SU-DHL-6 (cell line): Measurements from ENCODE around the gene RAI14.

Experiments used
- H2AFZ ChIP-seq: fragments of 200-600 bp; sonication (generic); 2 replicates; pipeline ENCODE4 v1.6.1; 2014; ENCODE audit warnings: low read depth, mild to moderate bottlenecking, moderate library complexity, mixed read lengths, antibody characterized with exemption, low read length; ENCODE audit not compliant: severe bottlenecking
- H3F3A ChIP-seq: fragments of 200-600 bp; shearing (Covaris generic); 2 replicates; pipeline ENCODE4 v1.6.0; 2016; ENCODE audit warnings: antibody characterized with exemption, mild to moderate bottlenecking; ENCODE audit not compliant: insufficient read depth
- H3K27ac ChIP-seq: fragments of 200-600 bp; sonication (generic); 2 replicates; pipeline ENCODE4 v1.5.1; 2016; ENCODE audit warnings: low read depth, mild to moderate bottlenecking, low read length, moderate library complexity, mixed read lengths
- H3K27me3 ChIP-seq: fragments of 200-600 bp; sonication (generic), shearing (Covaris generic); 2 replicates; pipeline ENCODE4 v1.6.0; 2014; ENCODE audit warnings: mild to moderate bottlenecking, low read length
- H3K36me3 ChIP-seq: fragments of 200-600 bp; sonication (generic); 2 replicates; pipeline ENCODE4 v1.6.1; 2014; ENCODE audit warnings: mild to moderate bottlenecking, low read length, mixed read lengths
- H3K4me2 ChIP-seq: fragments of 300-600, 200-600 bp; shearing (Covaris generic), sonication (generic); 2 replicates; pipeline ENCODE4 v1.6.0; 2014; ENCODE audit warnings: low read length, low read depth, mild to moderate bottlenecking; ENCODE audit not compliant: poor library complexity, severe bottlenecking
- H3K4me3 ChIP-seq: fragments of 200-600 bp; sonication (generic); 2 replicates; pipeline ENCODE4 v1.5.1; 2014; ENCODE audit warnings: antibody characterized with exemption, low read length, mild to moderate bottlenecking, mixed read lengths; ENCODE audit not compliant: insufficient read depth, poor library complexity, severe bottlenecking
- H3K79me2 ChIP-seq: fragments of 200-600 bp; sonication (generic); 2 replicates; pipeline ENCODE4 v1.6.1; 2014; ENCODE audit warnings: mild to moderate bottlenecking, low read length, moderate library complexity; ENCODE audit not compliant: insufficient read depth
- H3K9ac ChIP-seq: fragments of 200-600 bp; sonication (generic); 2 replicates; pipeline ENCODE4 v1.7.0; 2014; ENCODE audit warnings: mild to moderate bottlenecking, low read length
- H3K9me2 ChIP-seq: fragments of 200-600 bp; sonication (generic); replicated peaks from 2 replicates; pipeline ENCODE4 v1.6.1; 2014; ENCODE audit warnings: low read length; ENCODE audit not compliant: insufficient read depth
- H3K9me3 ChIP-seq: fragments of 200-600 bp; sonication (generic); 2 replicates; pipeline ENCODE4 v1.6.1; 2014; ENCODE audit warnings: low read length, mixed read lengths; ENCODE audit not compliant: insufficient read depth
- H4K20me1 ChIP-seq: fragments of 200-600 bp; sonication (generic); 2 replicates; pipeline ENCODE4 v1.6.1; 2014; ENCODE audit warnings: low read depth, mild to moderate bottlenecking, antibody characterized with exemption, low read length, moderate library complexity, mixed read lengths
- EZH2phosphoT487 ChIP-seq: fragments of 200-600 bp; sonication (generic), shearing (Covaris generic); conservative IDR thresholded peaks from 2 replicates; pipeline ENCODE4 v1.6.1; 2018; ENCODE audit warnings: mild to moderate bottlenecking, antibody characterized with exemption, low read length, moderate library complexity, mixed read lengths
- TF ChIP-seq, protein P1 (sequence below): fragments of 200-600 bp; sonication (generic); IDR thresholded peaks from one replicate; pipeline ENCODE4 v1.5.1; 2017; ENCODE audit warnings: antibody characterized with exemption, mild to moderate bottlenecking, low read length, moderate library complexity; ENCODE audit not compliant: insufficient read depth, poor library complexity, severe bottlenecking

Gene RAI14

DNA sequence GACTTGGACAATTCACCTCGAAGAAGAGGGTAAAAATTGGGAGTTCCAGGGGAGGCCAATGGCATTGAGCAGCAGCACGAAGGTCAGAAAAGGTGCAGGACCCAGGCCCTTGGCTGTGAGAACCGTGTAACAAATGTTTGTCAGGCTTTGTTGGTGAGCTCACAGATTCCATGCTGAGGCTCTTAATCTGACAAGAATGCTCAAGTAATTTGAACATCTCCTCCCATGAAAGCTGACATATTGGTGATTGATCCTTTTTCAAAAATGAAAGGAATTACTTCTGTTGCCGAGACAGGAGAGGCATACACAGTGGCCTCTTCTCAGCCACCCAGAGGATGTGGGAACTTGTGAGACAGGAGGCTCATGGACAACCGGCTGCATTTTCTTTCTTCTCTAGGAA, 11.6 kb downstream of the RAI14 start:
- H3F3A ChIP-seq = no peaks in the 10 kb centered on the region
- H4K20me1 ChIP-seq = no peaks in the 10 kb centered on the region
- H3K4me2 ChIP-seq = no peak overlapping the region
- H3K27me3 ChIP-seq = 0 out of 2 replicates have a peak, but pooled peaks cover 3% of the 10 kb centered on the region
- H3K9me2 ChIP-seq = no peaks in the 10 kb centered on the region
- H3K79me2 ChIP-seq = no peaks in the 10 kb centered on the region
- H3K4me3 ChIP-seq = no peak overlapping the region
- no peak overlapping the region for H3K9ac ChIP-seq
- H3K9me3 ChIP-seq = no peaks in the 10 kb centered on the region
- TF ChIP-seq, protein P1, sequence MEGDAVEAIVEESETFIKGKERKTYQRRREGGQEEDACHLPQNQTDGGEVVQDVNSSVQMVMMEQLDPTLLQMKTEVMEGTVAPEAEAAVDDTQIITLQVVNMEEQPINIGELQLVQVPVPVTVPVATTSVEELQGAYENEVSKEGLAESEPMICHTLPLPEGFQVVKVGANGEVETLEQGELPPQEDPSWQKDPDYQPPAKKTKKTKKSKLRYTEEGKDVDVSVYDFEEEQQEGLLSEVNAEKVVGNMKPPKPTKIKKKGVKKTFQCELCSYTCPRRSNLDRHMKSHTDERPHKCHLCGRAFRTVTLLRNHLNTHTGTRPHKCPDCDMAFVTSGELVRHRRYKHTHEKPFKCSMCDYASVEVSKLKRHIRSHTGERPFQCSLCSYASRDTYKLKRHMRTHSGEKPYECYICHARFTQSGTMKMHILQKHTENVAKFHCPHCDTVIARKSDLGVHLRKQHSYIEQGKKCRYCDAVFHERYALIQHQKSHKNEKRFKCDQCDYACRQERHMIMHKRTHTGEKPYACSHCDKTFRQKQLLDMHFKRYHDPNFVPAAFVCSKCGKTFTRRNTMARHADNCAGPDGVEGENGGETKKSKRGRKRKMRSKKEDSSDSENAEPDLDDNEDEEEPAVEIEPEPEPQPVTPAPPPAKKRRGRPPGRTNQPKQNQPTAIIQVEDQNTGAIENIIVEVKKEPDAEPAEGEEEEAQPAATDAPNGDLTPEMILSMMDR = no peak
- no peak for TF ChIP-seq EZH2phosphoT487
- H3K36me3 ChIP-seq = no peaks in the 10 kb centered on the region
- no peak overlapping the region for H3K27ac ChIP-seq
- no peak overlapping the region for H2AFZ ChIP-seq

DNA sequence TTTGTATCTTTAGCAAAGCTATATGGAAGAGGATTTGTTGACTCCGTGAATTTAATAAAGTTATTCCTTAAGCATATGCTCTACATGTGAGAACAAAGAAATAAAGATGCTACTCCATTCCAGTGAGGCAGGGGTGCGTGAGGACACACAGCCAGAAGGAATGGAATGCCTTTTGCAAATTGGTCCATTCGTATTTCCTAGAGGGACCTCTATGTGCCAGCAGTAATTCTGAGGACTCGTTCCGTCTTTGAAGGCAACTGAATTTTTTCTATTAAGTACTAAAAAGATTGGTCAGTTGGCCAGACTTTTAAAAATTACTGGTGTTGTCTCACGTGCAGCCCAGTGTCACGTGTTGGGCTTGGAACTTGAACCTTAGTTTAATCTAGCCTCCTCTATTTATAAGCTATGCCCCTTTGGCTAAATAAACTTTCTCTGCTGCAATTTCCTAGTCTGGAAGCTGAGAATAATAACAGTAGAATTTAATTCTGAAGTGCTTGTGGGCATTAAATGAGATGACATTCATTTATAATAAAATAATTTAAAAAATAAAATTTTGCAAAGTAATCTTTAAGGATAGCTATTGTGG, 13.9 kb downstream of the RAI14 start:
- H4K20me1 ChIP-seq = no peaks in the 10 kb centered on the region
- no peak overlapping the region for H3K4me2 ChIP-seq
- no peaks in the 10 kb centered on the region for H3K36me3 ChIP-seq
- H3K9ac ChIP-seq = no peak overlapping the region
- H3K27ac ChIP-seq = no peak overlapping the region
- 0 out of 2 replicates have a peak, but pooled peaks cover 3% of the 10 kb centered on the region for H3K27me3 ChIP-seq
- no peak overlapping the region for H2AFZ ChIP-seq
- H3K9me2 ChIP-seq = no peaks in the 10 kb centered on the region
- TF ChIP-seq, protein P1 = no peak
- no peak for TF ChIP-seq EZH2phosphoT487
- no peak overlapping the region for H3K4me3 ChIP-seq
- no peaks in the 10 kb centered on the region for H3K79me2 ChIP-seq
- H3K9me3 ChIP-seq = no peaks in the 10 kb centered on the region
- no peaks in the 10 kb centered on the region for H3F3A ChIP-seq

DNA sequence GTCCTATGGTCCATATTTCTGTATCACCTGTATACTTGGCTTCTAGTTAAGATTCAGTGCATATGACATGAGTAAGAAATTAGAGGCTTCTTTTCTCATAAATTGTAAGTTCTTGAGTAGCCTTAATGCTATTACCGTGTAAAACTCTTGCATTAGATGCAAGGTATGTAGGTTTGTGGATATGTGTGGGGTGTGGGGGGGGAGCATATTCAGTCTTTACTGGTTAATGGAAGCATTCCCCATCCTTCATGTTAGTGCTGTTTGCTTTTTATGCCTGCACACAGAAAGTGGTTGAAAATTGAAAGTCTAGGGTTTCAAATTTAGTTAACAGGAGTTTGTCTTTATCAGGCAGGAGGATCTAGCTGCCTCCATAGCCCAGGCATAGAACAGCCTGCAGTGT, 16.1 kb downstream of the RAI14 start:
- H3K79me2 ChIP-seq = no peaks in the 10 kb centered on the region
- no peaks in the 10 kb centered on the region for H4K20me1 ChIP-seq
- H3K27me3 ChIP-seq = 0 out of 2 replicates have a peak, but pooled peaks cover 3% of the 10 kb centered on the region
- H3K4me2 ChIP-seq = no peak overlapping the region
- H3F3A ChIP-seq = no peaks in the 10 kb centered on the region
- no peak overlapping the region for H3K27ac ChIP-seq
- no peak overlapping the region for H3K4me3 ChIP-seq
- H3K9me3 ChIP-seq = no peaks in the 10 kb centered on the region
- no peak for TF ChIP-seq EZH2phosphoT487
- TF ChIP-seq, protein P1 = no peak
- no peaks in the 10 kb centered on the region for H3K36me3 ChIP-seq
- H3K9me2 ChIP-seq = no peaks in the 10 kb centered on the region
- H2AFZ ChIP-seq = no peak overlapping the region
- H3K9ac ChIP-seq = no peak overlapping the region
